Measurements from ENCODE around the gene MAEA.
A peak's percentile ranks its signal among the peaks of the same experiment; 100 is the strongest.
"Not testable (repeated sequence)": the region's sequence is repeated elsewhere in the genome, so short reads cannot be mapped to it uniquely, and the experiment has no call there.

MAEA gene

DNA sequence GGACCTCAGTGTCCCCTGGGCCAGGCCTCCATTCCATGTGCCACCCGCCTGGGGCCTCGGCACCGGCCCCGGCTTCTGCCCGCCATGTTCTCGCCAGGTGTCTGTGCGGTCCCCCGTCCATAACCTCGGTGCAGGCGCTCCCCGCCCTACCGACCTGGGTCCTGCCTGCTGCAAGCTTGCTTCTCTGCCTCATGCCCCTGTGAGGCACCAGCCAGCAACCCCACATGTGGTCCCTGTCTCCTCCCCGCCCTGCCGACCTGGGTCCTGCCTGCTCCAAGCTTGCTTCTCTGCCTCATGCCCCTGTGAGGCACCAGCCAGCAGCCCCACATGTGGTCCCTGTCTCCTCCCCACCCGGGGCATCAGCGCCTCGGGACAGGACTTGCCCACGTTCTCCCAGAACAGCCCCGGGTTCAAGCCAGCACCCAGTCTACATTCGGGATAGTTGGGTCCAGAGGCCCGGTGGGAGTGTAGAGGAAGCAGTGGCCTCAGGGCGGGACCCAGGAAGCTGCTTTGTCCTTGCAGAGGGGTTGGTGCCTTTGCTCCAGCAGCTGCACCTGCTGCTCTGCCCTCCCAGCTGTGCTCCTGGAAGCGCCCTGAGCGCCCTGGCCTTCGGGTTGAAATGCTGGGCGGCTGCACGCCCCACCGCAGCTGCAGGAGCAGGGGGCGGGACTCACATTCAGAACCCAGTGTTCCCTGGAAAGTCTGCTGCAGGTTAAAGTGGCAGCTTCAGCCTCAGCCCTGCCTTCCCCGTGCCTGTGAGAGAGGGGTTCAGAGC lies 37.2 kb downstream of the MAEA start:
- Mint-ChIP-seq H3K9me3 (no peaks in the 10 kb centered on the region), H3K27me3 (no peaks in the 10 kb centered on the region), H3K27ac (no peak overlapping the region), H3K4me3 (no peak overlapping the region), H3K36me3 (peaks cover 35% of the 10 kb centered on the region), H3K4me1 (peaks cover 4% of the 10 kb centered on the region)
- ATAC-seq, result no peak

DNA sequence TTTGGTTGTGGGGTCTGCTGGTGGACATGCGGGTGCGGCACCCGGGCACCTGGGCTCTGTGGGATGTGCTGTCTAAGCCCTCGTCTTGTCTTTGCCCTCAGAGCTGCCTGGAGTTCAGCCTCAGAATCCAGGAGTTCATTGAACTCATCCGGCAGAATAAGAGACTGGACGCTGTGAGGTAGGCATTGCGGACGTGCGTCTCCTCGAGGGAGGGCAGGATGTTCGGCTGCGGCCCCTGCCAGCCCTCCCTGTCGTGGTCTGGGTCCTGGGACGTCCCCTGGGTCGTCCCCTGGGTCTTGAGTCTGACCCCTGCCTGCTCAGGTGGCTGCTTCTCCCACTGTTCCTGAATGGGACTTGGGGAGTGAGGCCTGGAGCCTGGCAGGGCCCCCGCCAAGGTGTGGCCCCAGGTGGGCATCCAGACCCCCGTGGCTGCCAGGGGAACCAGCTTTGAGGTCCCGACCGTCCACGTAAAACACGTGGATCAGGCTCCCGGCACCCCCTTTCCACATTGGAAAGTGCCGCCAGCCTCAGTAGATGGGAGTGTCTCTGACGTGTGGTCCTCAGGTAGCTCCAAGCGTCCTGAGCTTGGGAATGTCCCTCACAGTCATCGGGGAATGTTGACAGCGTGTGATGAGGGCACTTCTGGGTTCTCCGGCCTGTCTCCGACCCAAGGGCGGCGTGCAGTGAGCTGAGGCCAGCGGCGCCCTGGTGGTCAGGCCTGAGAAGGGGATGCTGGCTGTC lies 38.0 kb downstream of the MAEA start:
- Mint-ChIP-seq H3K27me3 (no peaks in the 10 kb centered on the region), H3K4me1 (peaks cover 5% of the 10 kb centered on the region), H3K9me3 (no peaks in the 10 kb centered on the region), H3K36me3 (peaks cover 35% of the 10 kb centered on the region), H3K4me3 (no peak overlapping the region), H3K27ac (no peak overlapping the region)
- ATAC-seq, result no peak

DNA sequence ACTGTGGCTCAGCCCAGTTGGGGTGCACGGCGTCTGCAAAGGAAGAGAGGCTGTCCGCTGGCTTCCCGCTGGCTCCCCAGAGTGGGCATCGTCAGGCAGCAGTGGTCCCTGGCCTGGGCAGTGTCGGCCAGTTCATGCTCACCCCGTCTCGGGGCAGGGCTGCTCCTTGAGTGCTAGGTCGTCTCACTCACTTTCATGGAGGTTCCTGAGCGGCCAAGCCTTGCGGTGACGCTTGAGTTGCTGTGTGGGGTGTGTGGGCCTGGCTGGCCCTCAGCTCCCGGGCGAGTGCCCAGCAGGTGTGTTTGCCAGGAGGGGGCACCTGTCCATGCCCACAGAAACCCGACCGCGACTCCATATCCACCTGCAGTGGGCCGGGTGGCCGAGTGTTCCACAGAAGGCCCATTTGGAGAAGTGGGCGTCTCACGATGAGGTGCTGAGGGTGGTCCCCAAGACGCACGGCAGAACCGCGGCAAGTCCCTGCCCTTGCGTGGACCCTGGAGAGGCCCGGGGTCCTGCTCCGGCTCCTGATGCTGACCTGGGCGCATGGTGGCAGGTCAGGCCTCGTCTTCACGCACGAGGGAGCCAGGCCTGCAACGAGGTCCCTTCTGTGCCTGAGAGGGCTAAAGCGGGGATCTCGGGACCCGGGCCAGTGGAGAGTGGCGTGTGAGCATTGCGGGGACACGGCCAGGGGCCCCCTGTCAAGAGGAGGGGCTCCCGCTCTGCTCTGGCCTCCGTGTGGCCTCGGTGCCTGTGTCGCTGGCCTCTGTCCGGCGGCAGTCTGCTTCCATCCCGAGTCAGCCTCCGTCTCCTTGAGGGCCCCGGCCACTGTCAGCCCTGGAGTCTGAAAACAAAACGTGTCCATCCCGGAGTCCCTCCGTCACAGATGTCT lies 38.8 kb downstream of the MAEA start:
- Mint-ChIP-seq H3K4me1 (peaks cover 5% of the 10 kb centered on the region), H3K27ac (no peak overlapping the region), H3K4me3 (no peak overlapping the region), H3K9me3 (no peaks in the 10 kb centered on the region), H3K36me3 (peaks cover 35% of the 10 kb centered on the region), H3K27me3 (no peaks in the 10 kb centered on the region)
- ATAC-seq, result no peak

DNA sequence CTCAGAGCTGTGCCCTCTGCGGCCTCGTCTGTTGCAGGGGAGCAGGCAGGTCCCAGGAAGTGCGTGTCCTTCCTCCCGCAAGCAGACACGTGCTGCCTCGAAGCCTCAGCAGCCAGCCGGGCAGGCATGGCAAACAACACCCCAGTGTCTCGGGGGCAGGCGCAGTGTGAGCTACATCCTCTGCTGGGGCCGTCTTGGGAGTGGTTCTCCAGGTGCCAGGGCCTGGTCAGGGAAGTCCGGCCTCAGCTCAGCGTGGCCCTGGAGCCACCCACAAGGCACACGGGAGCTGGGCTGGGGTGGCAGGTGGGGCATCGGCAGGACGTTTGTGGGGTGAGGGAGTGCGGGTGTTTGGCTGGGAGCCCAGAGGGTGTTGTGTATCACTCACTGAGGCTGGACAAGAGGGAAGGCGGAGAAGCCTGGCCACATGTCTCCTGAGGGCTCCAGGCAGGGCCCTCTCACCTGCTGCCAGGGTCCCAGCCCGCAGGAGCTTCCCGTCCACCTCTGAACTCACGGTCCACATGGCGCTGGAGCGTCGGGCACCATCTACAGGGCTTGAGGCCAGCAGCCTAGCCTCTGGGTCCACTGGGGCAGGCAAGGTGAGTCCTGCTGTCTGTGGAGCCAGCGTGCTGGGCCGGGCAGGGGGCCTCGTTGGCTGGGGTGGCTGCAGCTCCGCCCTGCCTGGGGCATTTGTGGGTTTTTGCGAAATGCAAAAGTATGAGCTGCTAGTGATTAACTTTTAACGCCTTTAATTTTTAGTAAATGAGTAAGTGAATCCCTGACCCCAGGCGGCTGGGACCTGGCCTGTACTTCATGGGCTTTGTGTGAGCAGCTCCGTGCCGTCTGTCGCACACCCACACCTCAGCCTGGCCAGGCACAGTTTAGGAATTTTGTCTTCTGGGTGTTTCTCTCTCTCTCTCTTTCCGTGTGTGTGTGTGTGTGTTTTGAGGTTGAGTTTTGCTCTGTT lies 40.0 kb downstream of the MAEA start:
- Mint-ChIP-seq H3K4me3 (peak overlapping the region; percentile 11), H3K27ac (no peak overlapping the region), H3K4me1 (peaks cover 5% of the 10 kb centered on the region), H3K27me3 (no peaks in the 10 kb centered on the region), H3K9me3 (no peaks in the 10 kb centered on the region), H3K36me3 (peaks cover 41% of the 10 kb centered on the region)
- ATAC-seq, result no peak

DNA sequence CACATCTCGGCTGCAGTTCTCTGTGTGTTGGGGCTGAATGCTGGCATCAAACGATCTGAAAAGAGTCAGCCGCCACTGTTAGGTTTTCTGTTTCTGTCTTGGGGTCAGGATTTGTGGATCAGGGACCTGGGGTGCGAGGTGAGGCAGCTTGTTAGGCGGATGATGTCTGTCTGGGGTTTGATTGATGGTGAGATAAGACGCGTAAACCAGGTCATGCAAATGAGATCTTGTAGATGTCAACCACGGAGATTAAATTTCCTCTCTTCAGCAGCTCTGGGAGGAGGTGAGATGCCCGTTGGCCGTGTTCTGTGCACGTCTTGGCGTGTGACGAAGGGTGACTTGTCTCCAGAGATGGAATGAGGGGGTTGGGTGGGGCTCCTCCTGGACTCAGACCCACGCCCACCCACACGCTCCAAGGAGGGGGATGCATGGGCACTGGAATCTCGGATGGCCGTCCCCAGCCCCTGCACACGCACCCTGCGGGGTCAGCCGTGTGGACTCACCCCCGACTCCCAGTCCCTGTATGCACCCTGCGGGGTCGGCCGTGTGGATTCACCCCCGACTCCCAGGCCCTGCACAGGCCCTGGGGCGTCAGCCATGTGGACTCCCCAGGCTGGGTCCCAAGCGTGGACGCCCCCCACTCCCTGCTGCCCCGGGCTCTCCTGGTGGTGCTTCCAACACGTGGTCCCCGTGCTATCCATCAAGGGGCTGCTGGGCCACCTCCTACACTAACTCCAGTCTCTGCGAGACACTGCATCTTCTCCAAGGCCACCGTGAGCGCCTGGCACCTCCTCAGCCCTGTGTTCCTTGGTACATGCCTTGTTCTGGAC lies 41.3 kb downstream of the MAEA start:
- peaks cover 46% of the 10 kb centered on the region for H3K36me3 Mint-ChIP-seq
- H3K27me3 Mint-ChIP-seq, result no peaks in the 10 kb centered on the region
- peak; percentile 37 for ATAC-seq
- no peak overlapping the region for H3K27ac Mint-ChIP-seq
- H3K4me3 Mint-ChIP-seq, result no peak overlapping the region
- peaks cover 5% of the 10 kb centered on the region for H3K4me1 Mint-ChIP-seq
- H3K9me3 Mint-ChIP-seq, result no peaks in the 10 kb centered on the region

DNA sequence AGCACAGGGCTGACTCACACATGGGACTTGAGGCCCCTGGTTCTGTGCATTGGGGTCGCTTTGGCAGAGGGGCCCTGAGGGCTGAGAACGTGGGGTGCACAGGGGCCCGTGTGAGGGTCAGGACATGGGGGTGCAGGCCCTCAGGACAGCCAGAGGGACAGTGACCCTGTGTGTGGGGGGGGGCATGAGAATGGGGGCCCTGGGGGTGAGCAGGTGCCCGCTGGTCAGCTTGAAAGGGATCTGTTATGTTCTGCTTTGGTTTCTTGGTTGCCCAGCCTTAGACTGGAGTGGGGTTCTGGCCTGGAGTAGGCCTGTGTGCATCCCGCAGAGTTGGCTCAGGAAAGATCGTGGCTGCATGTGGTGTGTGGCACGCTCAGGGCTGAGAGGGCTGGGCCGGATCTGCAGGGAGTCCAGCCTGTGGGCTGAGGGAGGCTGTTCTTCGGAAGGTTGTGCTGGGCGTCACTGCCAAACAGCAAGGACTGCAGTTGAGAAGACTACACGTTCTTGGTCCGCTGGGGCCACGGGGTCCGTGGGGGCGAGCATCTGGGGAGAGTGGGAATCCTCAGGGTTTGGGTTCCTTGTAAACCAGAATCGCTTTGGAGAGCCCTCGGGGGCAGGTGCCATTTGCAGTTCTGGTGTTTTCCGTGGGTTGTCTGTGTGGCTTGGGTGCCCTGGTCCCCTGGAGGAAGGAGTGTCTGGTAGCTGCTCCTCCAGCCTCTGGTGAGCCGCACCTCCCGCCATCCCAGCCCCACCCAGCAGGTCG lies 42.1 kb downstream of the MAEA start:
- H3K4me3 Mint-ChIP-seq, result no peak overlapping the region
- no peak overlapping the region for H3K27ac Mint-ChIP-seq

DNA sequence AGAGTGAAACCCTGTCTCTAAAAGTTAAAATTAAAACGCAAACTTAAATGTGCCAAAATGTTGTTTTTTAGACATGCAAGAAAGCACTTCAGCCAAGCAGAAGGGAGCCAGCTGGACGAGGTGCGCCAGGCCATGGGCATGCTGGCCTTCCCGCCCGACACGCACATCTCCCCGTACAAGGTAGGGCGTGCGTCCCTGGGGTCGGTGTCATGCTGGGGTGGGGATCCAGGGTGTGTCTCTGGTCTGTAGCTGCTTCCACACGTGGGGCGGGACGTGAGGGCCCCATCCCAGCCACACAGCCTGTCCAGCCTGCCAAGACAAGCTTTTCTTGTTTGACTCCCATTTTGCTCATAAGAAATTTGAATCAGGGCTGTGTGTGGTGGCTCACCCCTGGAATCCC lies 43.0 kb downstream of the MAEA start:
- H3K27me3 Mint-ChIP-seq, result no peaks in the 10 kb centered on the region
- no peak overlapping the region for H3K4me3 Mint-ChIP-seq
- peaks cover 52% of the 10 kb centered on the region for H3K36me3 Mint-ChIP-seq
- no peak overlapping the region for H3K27ac Mint-ChIP-seq
- peaks cover 12% of the 10 kb centered on the region for H3K4me1 Mint-ChIP-seq
- no peak for ATAC-seq
- peaks cover under 1% of the 10 kb centered on the region for H3K9me3 Mint-ChIP-seq

More for the DNA sequence above, 42.1 kb downstream of the MAEA start:
- ATAC-seq, result no peak
- H3K4me1 Mint-ChIP-seq, result peaks cover 5% of the 10 kb centered on the region
- no peaks in the 10 kb centered on the region for H3K9me3 Mint-ChIP-seq
- H3K27me3 Mint-ChIP-seq, result no peaks in the 10 kb centered on the region
- peaks cover 47% of the 10 kb centered on the region for H3K36me3 Mint-ChIP-seq

DNA sequence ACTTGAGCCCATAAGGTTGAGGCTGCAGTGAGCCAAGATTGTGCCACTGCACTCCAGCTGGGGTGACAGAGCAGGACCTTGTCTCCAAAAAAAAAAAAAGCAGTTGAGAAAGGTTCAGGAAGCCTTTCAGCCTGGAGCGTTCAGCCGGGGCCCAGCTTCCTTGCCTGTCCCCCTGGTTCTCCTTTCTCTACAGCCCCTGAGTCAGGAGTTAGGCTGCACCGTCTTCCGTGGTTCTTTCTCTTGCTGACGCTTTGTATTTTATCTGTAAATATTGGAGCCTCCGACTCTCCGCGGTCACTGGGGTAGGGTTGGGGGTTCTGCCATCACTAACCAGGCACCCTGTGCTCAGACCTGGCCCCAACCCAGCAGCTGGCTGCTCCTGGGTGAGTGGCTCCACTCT lies 43.6 kb downstream of the MAEA start:
- Mint-ChIP-seq H3K27me3 (no peaks in the 10 kb centered on the region), H3K36me3 (peaks cover 58% of the 10 kb centered on the region), H3K27ac (no peak overlapping the region), H3K9me3 (peaks cover 3% of the 10 kb centered on the region), H3K4me3 (no peak overlapping the region), H3K4me1 (peaks cover 14% of the 10 kb centered on the region)
- ATAC-seq, result no peak

DNA sequence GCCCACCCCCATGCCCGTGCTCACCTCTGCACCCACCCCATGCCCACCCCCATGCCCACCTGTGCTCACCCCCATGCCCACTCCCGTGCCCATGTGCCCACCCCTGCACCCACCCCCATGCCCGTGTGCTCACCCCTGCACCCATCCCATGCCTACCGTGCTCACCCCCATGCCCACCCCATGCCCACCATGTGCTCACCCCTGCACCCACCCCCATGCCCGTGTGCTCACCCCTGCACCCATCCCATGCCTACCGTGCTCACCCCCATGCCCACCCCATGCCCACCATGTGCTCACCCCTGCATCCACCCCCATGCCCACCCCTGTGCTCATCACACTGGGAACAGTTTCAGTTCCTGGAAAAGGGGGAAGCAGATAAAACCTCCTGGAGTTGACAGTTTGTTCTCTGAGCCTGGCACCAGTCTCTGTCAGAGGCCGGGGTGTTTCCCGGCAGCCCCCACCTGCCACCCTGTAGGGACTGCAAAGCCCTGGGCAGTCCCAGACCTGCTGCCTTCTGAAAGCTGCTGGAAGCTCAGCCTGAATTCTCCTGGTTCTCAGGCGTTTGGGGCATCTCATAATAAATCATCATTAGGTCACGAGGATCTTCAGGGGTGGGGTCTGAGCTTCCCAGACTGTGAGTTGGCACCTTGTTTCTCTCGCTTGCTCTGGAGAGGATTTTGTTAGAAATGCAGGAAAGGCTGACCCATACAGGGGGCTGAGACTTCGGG lies 44.3 kb downstream of the MAEA start:
- H3K9me3 Mint-ChIP-seq, H3K27me3 Mint-ChIP-seq, H3K27ac Mint-ChIP-seq, H3K4me3 Mint-ChIP-seq: not testable (repeated sequence)
- ATAC-seq, result peak; percentile 79
- H3K4me1 Mint-ChIP-seq, result peaks cover 14% of the 10 kb centered on the region
- H3K36me3 Mint-ChIP-seq, result peaks cover 63% of the 10 kb centered on the region

DNA sequence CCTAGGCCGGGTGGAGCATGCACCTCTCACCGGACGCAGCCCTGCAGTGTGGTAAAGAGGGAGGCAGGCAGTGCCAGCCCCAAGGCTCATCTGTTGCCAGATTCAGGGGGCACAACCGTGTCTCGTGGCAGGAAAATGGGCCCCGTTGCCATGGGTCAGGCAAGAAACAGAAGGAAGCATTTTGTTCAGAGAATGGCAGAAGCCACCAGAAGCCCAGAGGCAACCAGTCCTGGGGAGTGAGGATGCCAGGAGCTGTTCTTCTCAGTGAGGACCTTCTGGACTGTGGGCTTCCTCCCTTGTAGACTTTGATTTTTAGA lies 44.8 kb downstream of the MAEA start:
- Mint-ChIP-seq H3K27me3 (no peaks in the 10 kb centered on the region), H3K36me3 (peaks cover 63% of the 10 kb centered on the region), H3K27ac (no peak overlapping the region), H3K9me3 (peaks cover 3% of the 10 kb centered on the region), H3K4me1 (peaks cover 14% of the 10 kb centered on the region), H3K4me3 (no peak overlapping the region)
- ATAC-seq, result no peak

DNA sequence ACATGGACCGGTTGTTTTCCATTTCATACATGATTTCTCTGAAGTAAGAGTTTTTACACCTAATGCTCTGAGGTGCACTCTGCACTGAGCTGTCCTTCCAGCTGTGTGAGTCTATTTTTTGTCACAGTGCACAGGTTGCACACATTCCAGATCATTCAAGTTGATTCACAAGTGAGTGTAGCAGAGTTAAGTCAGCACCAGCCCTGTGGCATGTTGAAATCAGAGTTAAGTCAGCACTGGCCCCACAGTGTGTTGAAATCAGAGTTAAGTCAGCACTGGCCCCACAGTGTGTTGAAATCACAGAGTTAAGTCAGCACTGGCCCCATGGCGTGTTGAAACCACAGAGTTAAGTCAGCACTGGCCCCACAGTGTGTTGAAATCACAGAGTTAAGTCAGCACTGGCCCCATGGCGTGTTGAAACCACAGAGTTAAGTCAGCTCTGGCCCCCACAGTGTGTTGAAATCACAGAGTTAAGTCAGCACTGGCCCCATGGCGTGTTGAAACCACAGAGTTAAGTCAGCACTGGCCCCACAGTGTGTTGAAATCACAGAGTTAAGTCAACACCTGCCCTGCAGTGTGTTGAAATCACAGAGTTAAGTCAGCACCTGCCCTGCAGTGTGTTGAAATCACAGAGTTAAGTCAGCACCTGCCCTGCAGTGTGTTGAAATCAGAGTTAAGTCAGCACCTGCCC lies 45.6 kb downstream of the MAEA start:
- not testable (repeated sequence) for H3K4me3 Mint-ChIP-seq, H3K27ac Mint-ChIP-seq, ATAC-seq, H3K9me3 Mint-ChIP-seq, H3K27me3 Mint-ChIP-seq
- peaks cover 14% of the 10 kb centered on the region for H3K4me1 Mint-ChIP-seq
- peaks cover 65% of the 10 kb centered on the region for H3K36me3 Mint-ChIP-seq

DNA sequence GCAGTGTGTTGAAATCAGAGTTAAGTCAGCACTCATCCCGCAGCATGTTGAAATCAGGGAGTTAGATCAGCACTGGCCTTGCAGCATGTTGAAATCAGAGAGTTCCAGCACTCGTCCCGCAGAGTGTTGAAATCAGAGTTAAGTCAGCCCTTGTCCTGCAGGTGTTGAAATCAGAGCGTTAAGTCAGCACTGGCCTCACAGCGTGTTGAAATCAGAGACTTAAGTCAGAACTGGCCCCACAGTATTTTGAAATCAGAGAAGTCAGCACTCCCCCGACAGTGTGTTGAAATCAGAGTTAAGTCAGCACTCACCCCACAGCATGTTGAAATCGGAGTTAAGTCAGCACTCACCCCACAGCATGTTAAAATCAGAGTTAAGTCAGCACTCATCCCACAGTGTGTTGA lies 46.4 kb downstream of the MAEA start:
- peaks cover 65% of the 10 kb centered on the region for H3K36me3 Mint-ChIP-seq
- ATAC-seq, result no peak

More for the DNA sequence above, 46.4 kb downstream of the MAEA start:
- Mint-ChIP-seq H3K9me3 (peaks cover 3% of the 10 kb centered on the region), H3K27ac (no peak overlapping the region), H3K4me1 (peaks cover 14% of the 10 kb centered on the region), H3K27me3 (no peaks in the 10 kb centered on the region), H3K4me3 (no peak overlapping the region)
